ENCODE data around the gene MUC5B.

MUC5B gene

DNA sequence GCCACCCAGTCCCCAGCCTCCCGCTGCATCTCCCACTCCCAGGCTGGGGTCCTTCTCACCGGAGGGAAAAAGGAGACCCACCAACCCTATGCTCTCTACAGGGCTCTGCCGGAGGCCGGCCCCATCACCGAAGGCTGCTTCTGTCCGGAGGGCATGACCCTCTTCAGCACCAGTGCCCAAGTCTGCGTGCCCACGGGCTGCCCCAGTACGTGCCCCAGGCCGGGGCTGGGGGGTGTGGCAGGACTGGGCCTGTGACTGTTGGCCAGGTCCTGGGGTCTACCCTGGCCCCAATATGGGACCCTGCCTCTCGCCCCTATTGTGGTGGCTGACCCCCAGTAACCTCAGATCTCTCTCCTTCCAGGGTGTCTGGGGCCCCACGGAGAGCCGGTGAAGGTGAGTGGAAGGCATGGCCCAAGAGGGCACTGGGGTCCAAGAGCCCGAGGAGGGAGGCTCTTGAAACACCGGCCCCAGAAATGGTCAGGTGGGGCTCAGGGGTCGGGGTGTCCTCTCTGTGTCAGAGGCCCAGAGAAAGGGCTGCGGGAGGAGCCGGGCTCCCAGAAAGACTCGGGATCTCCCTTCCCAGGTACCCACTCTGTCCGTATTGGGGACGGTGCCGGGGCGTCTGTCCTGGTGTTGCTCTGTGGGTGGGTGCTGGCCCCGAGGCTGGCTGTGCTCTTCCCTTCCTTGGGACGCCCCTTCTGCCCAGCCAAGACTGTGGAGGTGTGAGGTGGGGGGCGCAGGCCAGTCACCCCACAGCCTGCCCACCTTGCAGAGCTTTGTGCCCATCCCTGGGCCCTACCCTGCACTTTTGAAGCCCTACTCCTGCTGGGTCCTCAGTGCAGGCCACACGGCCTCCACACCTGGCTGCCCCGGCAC lies 26.1 kb upstream of the MUC5B start:
- DNase-seq, result no peak
- Mint-ChIP-seq H3K4me1 (no peaks in the 10 kb centered on the region), H3K4me3 (no peak overlapping the region), H3K36me3 (ENCODE audit: low read depth) (no peaks in the 10 kb centered on the region), H3K9me3 (peaks cover 10% of the 10 kb centered on the region), H3K27me3 (ENCODE audit: low read depth, poor library complexity) (no peaks in the 10 kb centered on the region), H3K27ac (no peak overlapping the region)
- TF ChIP-seq, protein P1, sequence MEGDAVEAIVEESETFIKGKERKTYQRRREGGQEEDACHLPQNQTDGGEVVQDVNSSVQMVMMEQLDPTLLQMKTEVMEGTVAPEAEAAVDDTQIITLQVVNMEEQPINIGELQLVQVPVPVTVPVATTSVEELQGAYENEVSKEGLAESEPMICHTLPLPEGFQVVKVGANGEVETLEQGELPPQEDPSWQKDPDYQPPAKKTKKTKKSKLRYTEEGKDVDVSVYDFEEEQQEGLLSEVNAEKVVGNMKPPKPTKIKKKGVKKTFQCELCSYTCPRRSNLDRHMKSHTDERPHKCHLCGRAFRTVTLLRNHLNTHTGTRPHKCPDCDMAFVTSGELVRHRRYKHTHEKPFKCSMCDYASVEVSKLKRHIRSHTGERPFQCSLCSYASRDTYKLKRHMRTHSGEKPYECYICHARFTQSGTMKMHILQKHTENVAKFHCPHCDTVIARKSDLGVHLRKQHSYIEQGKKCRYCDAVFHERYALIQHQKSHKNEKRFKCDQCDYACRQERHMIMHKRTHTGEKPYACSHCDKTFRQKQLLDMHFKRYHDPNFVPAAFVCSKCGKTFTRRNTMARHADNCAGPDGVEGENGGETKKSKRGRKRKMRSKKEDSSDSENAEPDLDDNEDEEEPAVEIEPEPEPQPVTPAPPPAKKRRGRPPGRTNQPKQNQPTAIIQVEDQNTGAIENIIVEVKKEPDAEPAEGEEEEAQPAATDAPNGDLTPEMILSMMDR (IDR thresholded peaks at IDR 0.05), result no peak

DNA sequence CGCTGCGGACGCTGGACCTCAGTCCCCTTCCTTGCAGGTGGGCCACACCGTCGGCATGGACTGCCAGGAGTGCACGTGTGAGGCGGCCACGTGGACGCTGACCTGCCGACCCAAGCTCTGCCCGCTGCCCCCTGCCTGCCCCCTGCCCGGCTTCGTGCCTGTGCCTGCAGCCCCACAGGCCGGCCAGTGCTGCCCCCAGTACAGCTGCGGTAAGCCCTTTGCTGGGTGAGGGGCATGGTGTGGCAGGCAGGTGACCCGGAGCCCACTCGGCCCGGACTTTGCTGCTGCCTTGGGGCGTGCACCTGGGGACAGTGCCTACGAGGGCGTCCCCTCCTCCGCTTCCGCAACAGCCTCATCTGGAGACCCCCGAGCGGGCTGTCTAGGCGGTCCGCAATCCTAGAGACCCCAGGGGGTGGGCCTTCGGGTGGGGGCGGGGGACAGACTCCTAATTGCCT lies 25.4 kb upstream of the MUC5B start:
- Mint-ChIP-seq H3K27ac (no peak overlapping the region), H3K36me3 (ENCODE audit: low read depth) (no peaks in the 10 kb centered on the region), H3K4me1 (no peaks in the 10 kb centered on the region), H3K4me3 (no peak overlapping the region), H3K9me3 (peaks cover 6% of the 10 kb centered on the region), H3K27me3 (ENCODE audit: low read depth, poor library complexity) (no peaks in the 10 kb centered on the region)
- no peak for DNase-seq
- TF ChIP-seq, protein P1 (IDR thresholded peaks at IDR 0.05), result no peak

GRCh38 chr11:1197886-1198560 lies 24.8 kb upstream of the MUC5B start:
- Mint-ChIP-seq H3K9me3 (peaks cover 3% of the 10 kb centered on the region), H3K4me1 (no peaks in the 10 kb centered on the region), H3K27ac (no peak overlapping the region), H3K36me3 (ENCODE audit: low read depth) (no peaks in the 10 kb centered on the region), H3K4me3 (no peak overlapping the region), H3K27me3 (ENCODE audit: low read depth, poor library complexity) (no peaks in the 10 kb centered on the region)
- no peak for DNase-seq
- TF ChIP-seq, protein P1 (IDR thresholded peaks at IDR 0.05), result no peak

DNA sequence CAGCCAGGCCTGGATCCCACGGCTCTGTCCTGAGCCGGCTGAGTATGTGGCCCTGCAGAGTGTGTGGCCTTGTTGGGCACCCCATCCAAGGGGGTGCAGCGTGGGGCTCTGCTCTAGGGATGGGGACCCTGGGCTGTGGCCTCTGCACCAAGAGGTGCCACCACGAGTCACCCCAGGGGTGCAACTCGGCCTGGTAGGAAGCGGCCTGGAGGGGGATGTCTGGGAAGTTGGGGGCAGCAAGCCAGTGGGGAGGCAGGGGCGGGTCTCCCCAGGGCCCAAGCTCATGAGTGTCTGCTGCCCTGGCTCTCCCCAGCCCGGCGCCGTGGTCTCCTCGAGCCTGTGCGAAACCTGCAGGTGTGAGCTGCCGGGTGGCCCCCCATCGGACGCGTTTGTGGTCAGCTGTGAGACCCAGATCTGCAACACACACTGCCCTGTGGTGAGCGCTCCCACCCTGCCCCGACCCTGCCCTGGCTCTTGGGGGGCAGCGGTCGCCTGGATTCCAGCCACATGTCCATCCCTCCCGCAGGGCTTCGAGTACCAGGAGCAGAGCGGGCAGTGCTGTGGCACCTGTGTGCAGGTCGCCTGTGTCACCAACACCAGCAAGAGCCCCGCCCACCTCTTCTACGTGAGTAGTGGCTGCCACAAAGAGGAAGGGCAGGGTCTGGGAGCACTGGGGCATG lies 24.2 kb upstream of the MUC5B start:
- Mint-ChIP-seq H3K27me3 (ENCODE audit: low read depth, poor library complexity) (no peaks in the 10 kb centered on the region), H3K36me3 (ENCODE audit: low read depth) (no peaks in the 10 kb centered on the region), H3K4me3 (no peak overlapping the region), H3K9me3 (peaks cover 2% of the 10 kb centered on the region), H3K4me1 (no peaks in the 10 kb centered on the region), H3K27ac (no peak overlapping the region)
- no peak for DNase-seq
- TF ChIP-seq, protein P1 (IDR thresholded peaks at IDR 0.05), result no peak

DNA sequence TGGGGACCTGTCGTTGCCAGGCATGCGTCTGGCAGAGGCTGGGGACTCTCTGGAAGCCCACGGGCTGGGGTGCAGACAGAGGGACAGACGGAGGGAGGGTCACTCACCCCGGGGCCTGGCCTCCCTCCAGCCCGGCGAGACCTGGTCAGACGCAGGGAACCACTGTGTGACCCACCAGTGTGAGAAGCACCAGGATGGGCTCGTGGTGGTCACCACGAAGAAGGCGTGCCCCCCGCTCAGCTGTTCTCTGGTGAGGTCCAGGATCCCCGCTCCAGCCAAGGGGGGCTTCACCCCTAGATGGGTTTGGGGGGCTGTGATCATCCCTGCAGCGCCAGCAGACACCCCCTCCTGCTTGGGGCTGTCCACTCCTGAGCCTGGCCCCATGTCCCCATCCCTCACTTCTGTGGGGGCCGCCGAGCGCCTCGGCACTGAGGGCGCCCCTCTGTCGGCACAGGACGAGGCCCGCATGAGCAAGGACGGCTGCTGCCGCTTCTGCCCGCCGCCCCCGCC lies 23.6 kb upstream of the MUC5B start:
- TF ChIP-seq, protein P1 (IDR thresholded peaks at IDR 0.05), result no peak
- no peak for DNase-seq
- H3K27ac Mint-ChIP-seq, result no peak overlapping the region
- H3K9me3 Mint-ChIP-seq, result no peaks in the 10 kb centered on the region
- no peaks in the 10 kb centered on the region for H3K36me3 Mint-ChIP-seq (ENCODE audit: low read depth)
- no peaks in the 10 kb centered on the region for H3K27me3 Mint-ChIP-seq (ENCODE audit: low read depth, poor library complexity)
- no peaks in the 10 kb centered on the region for H3K4me1 Mint-ChIP-seq
- H3K4me3 Mint-ChIP-seq, result no peak overlapping the region
